ENCODE results near the gene SPATA19. TPM values are rescaled to one million over a fixed set of nuclear protein-coding genes. Genes with fewer than 3 reads are reported as not detected.

SPATA19 gene
- polyA plus RNA-seq, 1 experiment: not detected

GRCh38 chr11:133889893-133890292 lies 44.6 kb upstream of the SPATA19 start:
- ChIA-PET CTCF (no interaction called here), POLR2A (no interaction called here)
- TF ChIP-seq, protein P1, sequence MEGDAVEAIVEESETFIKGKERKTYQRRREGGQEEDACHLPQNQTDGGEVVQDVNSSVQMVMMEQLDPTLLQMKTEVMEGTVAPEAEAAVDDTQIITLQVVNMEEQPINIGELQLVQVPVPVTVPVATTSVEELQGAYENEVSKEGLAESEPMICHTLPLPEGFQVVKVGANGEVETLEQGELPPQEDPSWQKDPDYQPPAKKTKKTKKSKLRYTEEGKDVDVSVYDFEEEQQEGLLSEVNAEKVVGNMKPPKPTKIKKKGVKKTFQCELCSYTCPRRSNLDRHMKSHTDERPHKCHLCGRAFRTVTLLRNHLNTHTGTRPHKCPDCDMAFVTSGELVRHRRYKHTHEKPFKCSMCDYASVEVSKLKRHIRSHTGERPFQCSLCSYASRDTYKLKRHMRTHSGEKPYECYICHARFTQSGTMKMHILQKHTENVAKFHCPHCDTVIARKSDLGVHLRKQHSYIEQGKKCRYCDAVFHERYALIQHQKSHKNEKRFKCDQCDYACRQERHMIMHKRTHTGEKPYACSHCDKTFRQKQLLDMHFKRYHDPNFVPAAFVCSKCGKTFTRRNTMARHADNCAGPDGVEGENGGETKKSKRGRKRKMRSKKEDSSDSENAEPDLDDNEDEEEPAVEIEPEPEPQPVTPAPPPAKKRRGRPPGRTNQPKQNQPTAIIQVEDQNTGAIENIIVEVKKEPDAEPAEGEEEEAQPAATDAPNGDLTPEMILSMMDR (IDR thresholded peaks at IDR 0.05; ENCODE audit: insufficient read depth, low read depth, low read length): no peak
- Histone ChIP-seq H3K36me3 (ENCODE audit: control insufficient read depth, insufficient read depth, low read length) (no peaks in the 10 kb centered on the region), H3K4me3 (ENCODE audit: low read depth, low read length) (no peak overlapping the region), H3K27me3 (ENCODE audit: control insufficient read depth, insufficient read depth, low read length) (no peaks in the 10 kb centered on the region)
- DNase-seq (ENCODE audit: low read depth): no peak

DNA sequence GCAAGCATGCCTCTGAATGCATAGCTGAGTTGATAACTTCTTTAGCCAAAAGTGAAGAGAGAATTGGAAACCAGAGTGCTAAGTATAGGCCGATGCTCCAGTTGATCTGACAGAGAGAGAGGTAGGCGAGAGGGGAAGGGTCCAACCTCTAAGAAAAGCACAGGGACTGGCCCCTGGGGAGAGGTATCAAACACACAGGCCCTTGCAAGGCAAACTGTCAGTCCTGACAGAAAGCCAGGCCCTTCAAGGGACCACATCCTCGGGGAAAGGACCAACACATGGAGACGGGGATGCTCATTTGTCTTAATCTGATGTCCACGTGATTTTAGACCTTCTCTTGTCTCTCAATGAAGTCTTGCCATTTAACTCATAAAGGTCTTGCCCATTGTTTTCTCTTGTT lies 43.9 kb upstream of the SPATA19 start:
- POLR2A ChIA-PET: no interaction called here
- DNase-seq (ENCODE audit: low read depth): no peak
- no peaks in the 10 kb centered on the region for H3K27me3 ChIP-seq (ENCODE audit: control insufficient read depth, insufficient read depth, low read length)

DNA sequence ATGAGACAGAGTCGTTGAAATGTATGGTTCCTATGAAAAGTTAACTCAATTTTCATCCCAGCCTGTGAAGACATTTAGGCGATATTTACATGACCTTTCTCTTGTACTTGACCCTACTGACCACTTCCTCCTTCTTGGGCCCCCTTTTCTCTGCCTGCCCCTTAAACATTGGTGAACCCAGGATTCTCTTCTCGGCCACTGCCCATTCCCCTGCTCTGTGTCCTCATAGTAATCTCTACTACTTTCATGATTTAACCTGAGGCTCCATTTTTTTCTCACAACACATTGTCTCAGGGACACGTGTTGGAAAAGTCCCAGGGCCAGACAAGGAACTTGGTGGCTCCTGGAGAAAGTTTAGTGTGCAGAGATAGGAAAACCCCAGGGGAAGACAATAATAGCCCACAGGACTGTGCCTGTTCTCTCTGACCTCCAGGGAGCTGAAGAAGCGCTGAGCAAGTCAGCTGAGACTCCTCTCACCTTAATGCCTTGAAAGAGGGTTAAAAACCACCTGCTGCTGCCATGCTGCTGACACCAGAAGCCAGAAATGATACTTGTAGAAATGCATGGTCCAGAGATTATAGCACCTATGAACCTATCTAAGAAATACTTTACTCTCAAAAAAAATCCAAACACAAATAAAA lies 42.5 kb upstream of the SPATA19 start:
- POLR2A ChIA-PET: no interaction called here
- Histone ChIP-seq H3K4me3 (ENCODE audit: low read depth, low read length) (no peak overlapping the region), H3K27me3 (ENCODE audit: control insufficient read depth, insufficient read depth, low read length) (no peaks in the 10 kb centered on the region), H3K36me3 (ENCODE audit: control insufficient read depth, insufficient read depth, low read length) (no peaks in the 10 kb centered on the region)
- TF ChIP-seq, protein P1 (IDR thresholded peaks at IDR 0.05; ENCODE audit: insufficient read depth, low read depth, low read length): no peak
- DNase-seq (ENCODE audit: low read depth): no peak
- CTCF ChIA-PET: no interaction called here

More for the DNA sequence above, 43.9 kb upstream of the SPATA19 start:
- H3K36me3 ChIP-seq (ENCODE audit: control insufficient read depth, insufficient read depth, low read length): no peaks in the 10 kb centered on the region
- TF ChIP-seq, protein P1 (IDR thresholded peaks at IDR 0.05; ENCODE audit: insufficient read depth, low read depth, low read length): no peak
- CTCF ChIA-PET: no interaction called here
- H3K4me3 ChIP-seq (ENCODE audit: low read depth, low read length): no peak overlapping the region

DNA sequence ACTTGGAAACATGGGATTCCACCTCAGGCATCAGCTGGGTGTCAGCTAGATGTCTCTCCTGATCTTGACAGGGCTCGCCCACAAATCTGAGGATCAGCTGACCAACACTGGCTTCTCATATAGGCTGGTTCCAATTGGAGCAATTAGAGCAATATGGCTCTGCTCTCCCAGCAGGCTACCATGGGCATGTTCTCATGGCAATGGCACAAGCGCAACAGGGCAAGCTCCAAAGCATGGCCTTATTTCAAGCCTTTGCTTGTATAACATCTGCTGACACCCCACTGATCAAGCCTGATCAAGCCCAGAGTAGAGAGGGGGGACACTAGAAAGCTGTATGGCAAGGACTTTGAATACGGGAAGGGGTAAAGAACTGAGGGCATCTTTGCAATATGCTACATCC lies 40.7 kb upstream of the SPATA19 start:
- Histone ChIP-seq H3K27me3 (ENCODE audit: control insufficient read depth, insufficient read depth, low read length) (no peaks in the 10 kb centered on the region), H3K4me3 (ENCODE audit: low read depth, low read length) (no peak overlapping the region), H3K36me3 (ENCODE audit: control insufficient read depth, insufficient read depth, low read length) (no peaks in the 10 kb centered on the region)
- ChIA-PET CTCF (no interaction called here), POLR2A (no interaction called here)
- TF ChIP-seq, protein P1 (IDR thresholded peaks at IDR 0.05; ENCODE audit: insufficient read depth, low read depth, low read length): no peak
- DNase-seq (ENCODE audit: low read depth): no peak

- POLR2A ChIA-PET: no interaction called here
- DNase-seq (ENCODE audit: low read depth): no peak
- CTCF ChIA-PET: no interaction called here
- no peak overlapping the region for H3K4me3 ChIP-seq (ENCODE audit: low read depth, low read length)
- H3K27me3 ChIP-seq (ENCODE audit: control insufficient read depth, insufficient read depth, low read length): no peaks in the 10 kb centered on the region
- TF ChIP-seq, protein P1 (IDR thresholded peaks at IDR 0.05; ENCODE audit: insufficient read depth, low read depth, low read length): no peak
- H3K36me3 ChIP-seq (ENCODE audit: control insufficient read depth, insufficient read depth, low read length): no peaks in the 10 kb centered on the region
These were observed 26.8 kb upstream of the SPATA19 start for GRCh38 chr11:133872160-133872559.
